Fibroblast of pulmonary artery (primary cell): Measurements from ENCODE around the gene HIPK2.

ENCODE experiments used
- DNase-seq: peaks from one replicate; pipeline ENCODE4 v3.0.0-alpha.2; 2010; ENCODE audit warnings: low read depth
- H3K4me3 ChIP-seq: replicated peaks from 2 replicates; pipeline ENCODE4 v1.5.1; 2011; ENCODE audit warnings: low read depth, mild to moderate bottlenecking, control low read depth, low read length, moderate library complexity
- TF ChIP-seq, protein P1 (sequence below): IDR thresholded peaks from 2 replicates; pipeline ENCODE4 v1.5.1; 2011; ENCODE audit warnings: mild to moderate bottlenecking, control low read depth, low read length, inconsistent platforms; ENCODE audit errors: missing control alignments

The HIPK2 gene

DNA sequence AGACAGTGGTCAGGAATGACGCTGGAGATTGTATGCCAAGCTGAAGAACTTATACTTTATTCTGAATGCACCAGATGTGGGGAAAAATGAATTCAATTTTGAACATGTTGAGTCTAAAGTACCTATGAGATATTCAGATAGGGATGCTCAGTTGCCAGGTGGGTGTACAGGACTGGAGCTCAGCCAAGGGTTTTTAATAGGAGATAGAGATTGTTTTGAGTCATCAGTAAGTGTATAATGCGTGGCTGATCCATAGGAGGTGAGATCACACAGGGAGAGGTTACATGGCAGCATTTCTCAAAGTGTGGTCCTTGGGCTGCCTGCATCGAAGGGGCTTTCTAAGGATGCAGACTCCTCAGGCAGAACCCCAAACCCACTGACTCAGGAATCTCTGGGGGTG is 6.8 kb upstream of the HIPK2 start:
- TF ChIP-seq, protein P1, sequence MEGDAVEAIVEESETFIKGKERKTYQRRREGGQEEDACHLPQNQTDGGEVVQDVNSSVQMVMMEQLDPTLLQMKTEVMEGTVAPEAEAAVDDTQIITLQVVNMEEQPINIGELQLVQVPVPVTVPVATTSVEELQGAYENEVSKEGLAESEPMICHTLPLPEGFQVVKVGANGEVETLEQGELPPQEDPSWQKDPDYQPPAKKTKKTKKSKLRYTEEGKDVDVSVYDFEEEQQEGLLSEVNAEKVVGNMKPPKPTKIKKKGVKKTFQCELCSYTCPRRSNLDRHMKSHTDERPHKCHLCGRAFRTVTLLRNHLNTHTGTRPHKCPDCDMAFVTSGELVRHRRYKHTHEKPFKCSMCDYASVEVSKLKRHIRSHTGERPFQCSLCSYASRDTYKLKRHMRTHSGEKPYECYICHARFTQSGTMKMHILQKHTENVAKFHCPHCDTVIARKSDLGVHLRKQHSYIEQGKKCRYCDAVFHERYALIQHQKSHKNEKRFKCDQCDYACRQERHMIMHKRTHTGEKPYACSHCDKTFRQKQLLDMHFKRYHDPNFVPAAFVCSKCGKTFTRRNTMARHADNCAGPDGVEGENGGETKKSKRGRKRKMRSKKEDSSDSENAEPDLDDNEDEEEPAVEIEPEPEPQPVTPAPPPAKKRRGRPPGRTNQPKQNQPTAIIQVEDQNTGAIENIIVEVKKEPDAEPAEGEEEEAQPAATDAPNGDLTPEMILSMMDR, result no peak
- H3K4me3 ChIP-seq, result no peak overlapping the region
- no peak for DNase-seq

DNA sequence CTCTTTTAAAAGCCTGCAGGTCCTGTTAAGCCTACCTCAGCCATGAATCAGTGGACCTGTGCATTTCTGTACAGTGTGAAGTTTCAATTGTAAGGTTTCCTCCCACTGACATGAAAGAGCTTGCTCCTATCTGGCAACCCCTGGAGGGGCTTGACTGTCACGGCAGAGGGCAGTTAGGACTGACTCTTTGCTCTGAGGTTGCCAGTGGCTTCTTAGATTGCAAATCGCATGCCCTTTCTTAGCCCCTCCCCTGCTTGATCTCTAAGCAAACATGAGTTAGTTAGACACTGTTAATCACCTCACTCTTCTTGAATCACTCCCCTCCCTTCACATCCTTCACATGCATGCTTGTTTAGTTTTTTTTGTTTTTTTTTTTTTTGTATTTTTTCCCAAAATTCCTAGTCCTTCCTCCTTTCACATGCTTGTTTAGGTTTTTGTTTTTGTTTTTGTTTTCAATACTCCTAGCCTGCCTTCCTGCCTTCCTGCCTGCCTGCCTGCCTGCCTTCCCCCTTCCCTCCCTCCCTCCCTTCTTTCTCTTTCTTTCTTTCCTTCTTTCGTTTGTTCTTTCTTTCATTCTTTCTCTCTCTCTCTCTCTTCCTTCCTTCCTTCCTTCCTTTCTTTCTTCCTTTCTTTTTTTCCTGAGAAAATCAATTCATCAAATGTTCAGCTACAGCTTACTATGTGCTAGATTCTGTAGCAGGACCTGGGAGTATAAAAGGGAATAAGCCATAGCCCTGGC is 6.0 kb upstream of the HIPK2 start:
- no peak overlapping the region for H3K4me3 ChIP-seq
- DNase-seq, result no peak
- TF ChIP-seq, protein P1, result no peak

DNA sequence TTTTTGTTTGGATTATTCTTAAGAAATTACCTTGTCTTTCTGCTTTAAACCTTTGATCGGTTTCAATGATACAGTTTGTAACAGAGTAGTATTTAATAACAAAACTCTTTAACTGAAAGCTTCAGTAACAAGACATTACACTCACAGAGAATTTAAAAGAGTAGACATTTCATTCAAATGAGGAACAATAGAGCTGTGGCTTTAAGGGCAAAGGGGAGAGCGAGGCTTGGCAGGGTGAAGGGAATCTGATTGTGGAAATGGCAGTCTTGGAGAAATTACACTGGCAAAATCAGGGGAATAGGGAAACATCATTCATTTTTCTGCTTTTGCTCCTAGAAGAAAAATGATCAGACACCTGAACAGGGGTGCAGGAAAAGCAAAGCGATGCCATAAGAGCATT is 5.1 kb upstream of the HIPK2 start:
- DNase-seq, result no peak
- TF ChIP-seq, protein P1, result no peak
- H3K4me3 ChIP-seq, result no peak overlapping the region

DNA sequence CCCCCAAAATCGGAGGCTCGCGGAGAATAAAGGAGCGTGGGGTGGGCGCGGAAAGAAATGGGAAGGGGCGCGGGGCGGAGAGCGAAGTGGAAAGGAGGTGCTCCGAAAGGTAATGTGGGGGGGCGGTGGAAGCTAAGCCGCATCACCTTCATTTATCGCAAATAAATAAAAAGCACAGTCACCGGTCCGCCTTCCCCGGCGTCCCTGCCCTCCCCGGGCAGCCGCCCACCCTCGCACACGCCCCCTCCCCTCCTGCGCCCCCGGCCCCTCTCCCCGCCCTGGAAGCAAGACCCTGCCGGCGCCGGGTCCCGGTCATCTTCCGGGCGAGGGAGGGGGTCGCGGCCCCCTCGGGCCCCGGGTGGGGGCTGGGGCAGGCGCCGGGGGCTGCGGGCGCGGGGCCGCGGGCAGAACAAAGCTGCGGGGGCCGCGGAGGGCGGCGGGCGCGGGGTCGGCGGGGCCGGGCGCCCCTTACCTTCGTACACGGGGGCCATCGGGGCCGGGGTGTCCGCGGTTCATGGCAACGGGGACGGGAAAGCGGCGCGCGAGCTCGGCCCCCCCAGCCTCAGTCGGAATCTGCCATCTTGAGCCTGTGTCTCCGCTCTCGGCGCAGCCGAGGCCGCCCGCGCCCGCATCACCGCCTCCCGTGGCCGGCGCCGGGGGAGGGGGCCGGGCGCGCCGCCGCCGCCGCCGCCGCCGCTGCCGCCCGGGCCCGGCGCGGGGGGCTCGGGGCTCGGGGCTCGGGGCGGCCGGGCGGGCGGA is 486 bp downstream of the HIPK2 start:
- TF ChIP-seq, protein P1, result no peak
- peak overlapping the region; percentile 65 for H3K4me3 ChIP-seq
- no peak for DNase-seq

DNA sequence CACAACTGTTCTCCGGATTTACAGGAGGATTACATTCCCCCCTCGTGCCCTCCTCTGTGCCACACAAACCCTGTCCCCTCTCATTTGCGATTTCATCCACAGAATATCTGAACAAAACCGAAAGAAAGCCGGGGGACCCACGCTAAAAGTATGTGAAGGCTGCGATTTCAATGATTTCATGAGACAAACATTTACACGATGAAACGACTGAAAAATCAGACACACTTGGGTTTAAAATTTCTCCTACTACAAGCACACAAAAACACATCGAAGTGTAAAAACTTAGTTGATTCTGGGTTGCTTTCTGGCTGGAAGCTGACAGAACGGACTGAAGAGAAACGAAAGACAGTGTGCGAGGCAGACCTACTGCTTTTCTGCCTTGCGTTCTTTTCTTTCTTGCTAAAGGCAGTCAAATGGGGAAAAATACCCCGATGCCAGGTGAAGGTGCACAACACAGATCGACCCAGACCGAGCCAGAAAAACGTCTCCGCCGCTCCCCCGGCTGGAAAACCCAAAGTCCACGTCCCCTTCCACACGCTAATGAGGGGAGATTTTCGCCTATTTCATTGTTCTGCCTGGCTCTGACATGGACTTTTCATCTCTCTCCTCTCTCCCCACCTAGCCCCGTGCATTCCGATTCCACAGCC is 1.2 kb downstream of the HIPK2 start:
- TF ChIP-seq, protein P1, result no peak

DNA sequence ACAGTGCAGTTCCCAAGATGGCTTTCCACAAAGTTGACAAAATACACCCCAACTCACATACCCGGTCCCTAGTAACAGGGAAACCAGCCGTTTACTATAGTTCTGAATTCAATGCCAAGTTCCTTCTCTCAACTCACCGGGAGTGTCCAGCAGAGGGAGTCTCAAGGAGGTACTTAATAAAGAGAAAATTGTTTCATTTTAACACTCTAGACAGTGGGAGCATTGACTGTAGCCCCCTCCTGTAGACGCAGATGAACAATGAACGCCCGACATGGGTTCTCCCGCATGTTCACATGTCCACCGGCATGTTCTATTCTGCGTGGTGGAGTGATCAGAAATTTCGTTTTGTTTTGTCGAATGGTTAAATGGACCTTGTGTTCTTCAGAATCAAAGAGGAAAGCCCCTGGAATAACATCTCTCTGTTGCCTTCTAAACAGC is 1.9 kb downstream of the HIPK2 start:
- H3K4me3 ChIP-seq, result peak overlapping the region; percentile 65
- peak; percentile 90 for DNase-seq

More for the DNA sequence above, 1.2 kb downstream of the HIPK2 start:
- peak overlapping the region; percentile 65 for H3K4me3 ChIP-seq
- DNase-seq, result peak; percentile 53

More for the DNA sequence above, 1.9 kb downstream of the HIPK2 start:
- TF ChIP-seq, protein P1, result peak; percentile 79
